HEK293 (cell line): ENCODE results near the gene SP3.

Source experiments
- KLF10 ChIP-seq: fragments of 450-650 bp; IDR thresholded peaks from 2 replicates; pipeline ENCODE4 v1.5.1; 2018; ENCODE audit warnings: missing biosample characterization, mild to moderate bottlenecking, missing genetic modification characterization
- ZNF292 ChIP-seq: fragments of 450-650 bp; formaldehyde crosslinking; IDR thresholded peaks from 2 replicates; pipeline ENCODE4 v1.5.1; 2016; ENCODE audit warnings: low read depth, missing biosample characterization, missing genetic modification characterization, borderline replicate concordance
- ZNF621 ChIP-seq: fragments of 450-650 bp; formaldehyde crosslinking; IDR thresholded peaks from 2 replicates; pipeline ENCODE4 v1.5.1; 2017; ENCODE audit warnings: missing biosample characterization, missing genetic modification characterization
- ZNF670 ChIP-seq: fragments of 450-650 bp; formaldehyde crosslinking; IDR thresholded peaks from 2 replicates; pipeline ENCODE4 v1.5.1; 2016; ENCODE audit warnings: missing biosample characterization, missing genetic modification characterization, low read depth
- TF ChIP-seq, protein P1 (sequence below): sonication (generic); formaldehyde crosslinking; IDR thresholded peaks from 2 replicates; pipeline ENCODE4 v1.8.1; 2022; ENCODE audit warnings: mild to moderate bottlenecking, moderate library complexity, missing genetic modification reagents

- TF ChIP-seq ZNF670 (tag by site-specific recombination), result no peak
- TF ChIP-seq ZNF292 (tag by site-specific recombination), result no peak
- TF ChIP-seq ZNF621 (tag by site-specific recombination), result no peak
- TF ChIP-seq, protein P1, sequence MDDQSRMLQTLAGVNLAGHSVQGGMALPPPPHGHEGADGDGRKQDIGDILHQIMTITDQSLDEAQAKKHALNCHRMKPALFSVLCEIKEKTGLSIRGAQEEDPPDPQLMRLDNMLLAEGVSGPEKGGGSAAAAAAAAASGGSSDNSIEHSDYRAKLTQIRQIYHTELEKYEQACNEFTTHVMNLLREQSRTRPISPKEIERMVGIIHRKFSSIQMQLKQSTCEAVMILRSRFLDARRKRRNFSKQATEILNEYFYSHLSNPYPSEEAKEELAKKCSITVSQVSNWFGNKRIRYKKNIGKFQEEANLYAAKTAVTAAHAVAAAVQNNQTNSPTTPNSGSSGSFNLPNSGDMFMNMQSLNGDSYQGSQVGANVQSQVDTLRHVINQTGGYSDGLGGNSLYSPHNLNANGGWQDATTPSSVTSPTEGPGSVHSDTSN, result no peak
- no peak for TF ChIP-seq KLF10 (tag by site-specific recombination)
Observed at GRCh38 chr2:174001107-174001506, 35.9 kb upstream of the SP3 start.
